HCT116 (cell line): ENCODE results near the gene TMEM198. TPM values are rescaled to one million over a fixed set of nuclear protein-coding genes. Genes with fewer than 3 reads are reported as not detected.

Experiments used
- ATAC-seq: fragments of 200-7000 bp; cut with Tn5 transposase; 2 replicates; pipeline ENCODE4 v1.9.1; 2020; ENCODE audit warnings: mild to moderate bottlenecking, moderate library complexity
- BruUV-seq: library from RNA; stranded (reverse); fragments of 400-500 nt; replicated peaks from 2 replicates; lab custom pipeline; 2021; lab: Mats Ljungman, UMichigan
- CTCF ChIA-PET: fragments of 300-600 bp; sonication (Branson Sonifier 250); formaldehyde crosslinking; loops from one replicate; lab custom pipeline; 2021; ENCODE audit warnings: antibody characterized with exemption; lab: Charles Lee
- POLR2A ChIA-PET: fragments of 300-600, 350-600 bp; sonication (Branson Sonifier 250); formaldehyde crosslinking; loops from one replicate; lab custom pipeline; 2021; ENCODE audit warnings: antibody characterized with exemption; lab: Charles Lee
- RAD21 ChIA-PET, 2 experiments: fragments of 300-600 bp; sonication (Branson Sonifier 250); formaldehyde crosslinking; loops; one replicate each; lab custom pipeline; 2023; ENCODE audit warnings: low total read pairs in 2 of 2; ENCODE audit not compliant: uncharacterized antibody in 2 of 2, unreplicated experiment in 2 of 2, low non-redundant PET in 1 of 2; lab: Charles Lee
- DNase-seq: peaks from one replicate; pipeline ENCODE4 v3.0.0-alpha.2; 2010; ENCODE audit warnings: low read depth, low spot score
- H2AFZ ChIP-seq: fragments of 200-600 bp; shearing (Covaris generic), sonication (generic); 2 replicates; pipeline ENCODE4 v1.6.1; 2017; ENCODE audit warnings: low read depth, mixed run types, mixed read lengths, antibody characterized with exemption, low read length; ENCODE audit not compliant: poor library complexity, severe bottlenecking
- H3K27ac ChIP-seq: 2 replicates; pipeline ENCODE4 v1.5.1; 2012; ENCODE audit warnings: low read depth, low read length
- H3K27me3 ChIP-seq: fragments of 200-600 bp; sonication (generic); 2 replicates; pipeline ENCODE4 v1.6.1; 2016; ENCODE audit warnings: mixed run types, low read length, mixed read lengths; ENCODE audit not compliant: insufficient read depth
- H3K36me3 ChIP-seq, 2 experiments: fragments of 200-500 bp in 1 of 2; fragments of 200-600 bp in 1 of 2; sonication (Bioruptor generic) in 1 of 2; sonication (generic) in 1 of 2; 2 replicates each; pipeline versions ENCODE4 v1.5.1 to v1.6.1; 2014 to 2016; ENCODE audit warnings: low read length in 2 of 2, inconsistent platforms in 1 of 2, mixed read lengths in 1 of 2, mixed run types in 1 of 2; ENCODE audit not compliant: insufficient read depth in 2 of 2, control insufficient read depth in 1 of 2
- H3K4me1 ChIP-seq, 2 experiments: fragments of 200-600 bp in 1 of 2; sonication (generic) in 1 of 2; 2 replicates each; pipeline versions ENCODE4 v1.5.1 to v1.6.1; 2012 to 2017; ENCODE audit warnings: low read length in 2 of 2, inconsistent platforms in 1 of 2, mild to moderate bottlenecking in 1 of 2, mixed read lengths in 1 of 2, mixed run types in 1 of 2, moderate library complexity in 1 of 2; ENCODE audit not compliant: insufficient read depth in 2 of 2, control insufficient read depth in 1 of 2
- H3K4me2 ChIP-seq: fragments of 200-600 bp; sonication (generic); 2 replicates; pipeline ENCODE4 v1.6.1; 2017; ENCODE audit warnings: mixed run types, low read length, mixed read lengths
- H3K4me3 ChIP-seq, 2 experiments: fragments of 200-600 bp in 1 of 2; sonication (generic) in 1 of 2; replicated peaks in 1 of 2; 2 replicates each; pipeline ENCODE4 v1.5.1; 2011 to 2016; ENCODE audit warnings: low read length in 2 of 2, control low read depth in 1 of 2, low read depth in 1 of 2, mild to moderate bottlenecking in 1 of 2, mixed read lengths in 1 of 2, mixed run types in 1 of 2
- H3K79me2 ChIP-seq: fragments of 200-600 bp; sonication (generic); 2 replicates; pipeline ENCODE4 v1.6.1; 2017; ENCODE audit warnings: mild to moderate bottlenecking, mixed run types, low read length, moderate library complexity, mixed read lengths; ENCODE audit not compliant: insufficient read depth
- H3K9ac ChIP-seq: fragments of 200-600 bp; sonication (generic); 2 replicates; pipeline ENCODE4 v1.6.1; 2016; ENCODE audit warnings: low read length, mixed read lengths
- H3K9me2 ChIP-seq: fragments of 200-600 bp; sonication (generic), shearing (Covaris generic); 2 replicates; pipeline ENCODE4 v1.6.1; 2017; ENCODE audit warnings: mixed run types, mild to moderate bottlenecking, moderate library complexity; ENCODE audit not compliant: insufficient read depth
- H3K9me3 ChIP-seq, 2 experiments: fragments of 200-500 bp in 1 of 2; fragments of 200-600 bp in 1 of 2; sonication (Bioruptor generic) in 1 of 2; sonication (generic) in 1 of 2; 2 replicates each; pipeline ENCODE4 v1.6.1; 2014 to 2017; ENCODE audit warnings: low read length in 2 of 2, mixed read lengths in 2 of 2, inconsistent platforms in 1 of 2, low read depth in 1 of 2, mild to moderate bottlenecking in 1 of 2, mixed run types in 1 of 2, moderate library complexity in 1 of 2; ENCODE audit not compliant: control insufficient read depth in 1 of 2, insufficient read depth in 1 of 2
- H4K20me1 ChIP-seq: fragments of 200-600 bp; sonication (generic), shearing (Covaris generic); 2 replicates; pipeline ENCODE4 v1.6.1; 2017; ENCODE audit warnings: mixed run types, mild to moderate bottlenecking, moderate library complexity; ENCODE audit not compliant: insufficient read depth
- EZH2 ChIP-seq: fragments of 200-600 bp; sonication (generic); IDR thresholded peaks from 2 replicates; pipeline ENCODE4 v1.6.1; 2017; ENCODE audit warnings: antibody characterized with exemption, mixed run types
- FOSL1 ChIP-seq: IDR thresholded peaks from 2 replicates; pipeline ENCODE4 v1.6.1; 2012; ENCODE audit warnings: low read depth
- JUND ChIP-seq: IDR thresholded peaks from 2 replicates; pipeline ENCODE4 v1.6.1; 2012
- POLR2A ChIP-seq: IDR thresholded peaks from 2 replicates; pipeline ENCODE4 v1.7.0; 2011; ENCODE audit warnings: borderline replicate concordance; ENCODE audit not compliant: insufficient read depth, insufficient read length; ENCODE audit errors: extremely low read depth
- RAD21 ChIP-seq: IDR thresholded peaks from 2 replicates; pipeline ENCODE4 v1.6.1; 2012; ENCODE audit warnings: low read depth, mild to moderate bottlenecking
- SIN3A ChIP-seq: IDR thresholded peaks from 2 replicates; pipeline ENCODE4 v1.6.1; 2012; ENCODE audit warnings: low read depth
- YY1 ChIP-seq: IDR thresholded peaks from 2 replicates; pipeline ENCODE4 v1.6.1; 2011; ENCODE audit warnings: low read length, low read depth, moderate library complexity, mild to moderate bottlenecking; ENCODE audit not compliant: insufficient replicate concordance; ENCODE audit errors: extremely low read depth
- ZNF274 ChIP-seq: fragments of 200-500 bp; sonication (Bioruptor generic); IDR thresholded peaks from 2 replicates; pipeline ENCODE4 v1.6.1; 2014; ENCODE audit warnings: mild to moderate bottlenecking, low read depth, low read length, inconsistent platforms
- intact Hi-C: fragments of 100-400 bp; cut with micrococcal nuclease; formaldehyde crosslinking; loops from 2 replicates; pipeline ENCODE4 v1.10.0; 2022
- total RNA-seq: library from RNA; stranded (reverse); gene quantifications from one replicate; pipeline ENCODE4 v1.2.1, GENCODE V29; 2021; ENCODE audit not compliant: unreplicated experiment
- TF ChIP-seq, protein P1 (sequence below): IDR thresholded peaks from 2 replicates; pipeline ENCODE4 v1.6.1; 2011; ENCODE audit warnings: mild to moderate bottlenecking, low read length, moderate library complexity; ENCODE audit not compliant: insufficient replicate concordance; ENCODE audit errors: extremely low read depth
- TF ChIP-seq, protein P2 (sequence below): IDR thresholded peaks from 2 replicates; pipeline ENCODE4 v1.6.1; 2012
- TF ChIP-seq, protein P3 (sequence below): IDR thresholded peaks from 2 replicates; pipeline ENCODE4 v1.6.1; 2012
- TF ChIP-seq, protein P4 (sequence below), 3 experiments: fragments of 200-600 bp in 1 of 3; sonication (generic) in 1 of 3; IDR thresholded peaks in 2 of 3; conservative IDR thresholded peaks in 1 of 3; 2 replicates each; pipeline ENCODE4 v1.5.1; 2012 to 2017; ENCODE audit warnings: low read depth in 2 of 3, low read length in 2 of 3, antibody characterized with exemption in 1 of 3, borderline replicate concordance in 1 of 3, control low read depth in 1 of 3, mild to moderate bottlenecking in 1 of 3, mixed read lengths in 1 of 3, mixed run types in 1 of 3, moderate library complexity in 1 of 3; ENCODE audit not compliant: insufficient read depth in 1 of 3

TMEM198 gene
- total RNA-seq, 1 experiment from 2014 or later, result 2.1 TPM

DNA sequence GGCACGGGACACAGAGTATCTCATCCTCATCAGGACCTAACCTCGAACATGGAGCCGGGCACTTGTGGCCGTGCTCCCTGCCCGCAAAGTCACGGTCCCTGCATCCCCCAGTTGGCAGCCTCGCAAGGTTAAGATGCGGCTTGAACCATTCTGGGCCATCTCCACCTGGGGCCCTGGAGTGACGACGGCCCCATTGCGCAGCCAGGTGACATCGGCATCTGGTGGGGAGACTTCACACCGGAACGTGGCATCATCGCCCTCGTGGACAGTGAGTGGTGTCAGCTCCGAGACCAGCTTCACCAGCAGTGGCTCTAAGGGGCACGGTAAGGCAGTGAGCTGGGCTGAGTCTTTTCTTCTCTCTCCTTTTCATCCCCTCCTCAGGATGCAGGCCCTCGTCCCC is 12.6 kb downstream of the TMEM198 start:
- Histone ChIP-seq H4K20me1 (no peaks in the 10 kb centered on the region), H3K9me2 (no peaks in the 10 kb centered on the region), H2AFZ (no peak overlapping the region), H3K9ac (no peak overlapping the region), H3K79me2 (peaks cover 3% of the 10 kb centered on the region; the same call in 1 of the 2 replicates), H3K36me3 (no peaks in the 10 kb centered on the region), H3K4me1 (peaks cover 0 to 13% of the 10 kb centered on the region in 2 experiments; a peak in 1 of 4 replicates), H3K4me2 (no peak overlapping the region), H3K27me3 (no peaks in the 10 kb centered on the region), H3K9me3 (no peaks in the 10 kb centered on the region), H3K4me3 (no peak overlapping the region), H3K27ac (no peak overlapping the region)
- BruUV-seq, result no TSS peak
- no peak for TF ChIP-seq JUND
- TF ChIP-seq, protein P1, sequence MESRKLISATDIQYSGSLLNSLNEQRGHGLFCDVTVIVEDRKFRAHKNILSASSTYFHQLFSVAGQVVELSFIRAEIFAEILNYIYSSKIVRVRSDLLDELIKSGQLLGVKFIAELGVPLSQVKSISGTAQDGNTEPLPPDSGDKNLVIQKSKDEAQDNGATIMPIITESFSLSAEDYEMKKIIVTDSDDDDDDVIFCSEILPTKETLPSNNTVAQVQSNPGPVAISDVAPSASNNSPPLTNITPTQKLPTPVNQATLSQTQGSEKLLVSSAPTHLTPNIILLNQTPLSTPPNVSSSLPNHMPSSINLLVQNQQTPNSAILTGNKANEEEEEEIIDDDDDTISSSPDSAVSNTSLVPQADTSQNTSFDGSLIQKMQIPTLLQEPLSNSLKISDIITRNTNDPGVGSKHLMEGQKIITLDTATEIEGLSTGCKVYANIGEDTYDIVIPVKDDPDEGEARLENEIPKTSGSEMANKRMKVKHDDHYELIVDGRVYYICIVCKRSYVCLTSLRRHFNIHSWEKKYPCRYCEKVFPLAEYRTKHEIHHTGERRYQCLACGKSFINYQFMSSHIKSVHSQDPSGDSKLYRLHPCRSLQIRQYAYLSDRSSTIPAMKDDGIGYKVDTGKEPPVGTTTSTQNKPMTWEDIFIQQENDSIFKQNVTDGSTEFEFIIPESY, result no peak
- TF ChIP-seq SIN3A, result no peak
- no peak for TF ChIP-seq YY1
- TF ChIP-seq RAD21, result no peak
- no peak for TF ChIP-seq FOSL1
- TF ChIP-seq EZH2, result no peak
- TF ChIP-seq, protein P2, sequence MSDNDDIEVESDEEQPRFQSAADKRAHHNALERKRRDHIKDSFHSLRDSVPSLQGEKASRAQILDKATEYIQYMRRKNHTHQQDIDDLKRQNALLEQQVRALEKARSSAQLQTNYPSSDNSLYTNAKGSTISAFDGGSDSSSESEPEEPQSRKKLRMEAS, result no peak
- TF ChIP-seq ZNF274, result no peak
- TF ChIP-seq, protein P3, sequence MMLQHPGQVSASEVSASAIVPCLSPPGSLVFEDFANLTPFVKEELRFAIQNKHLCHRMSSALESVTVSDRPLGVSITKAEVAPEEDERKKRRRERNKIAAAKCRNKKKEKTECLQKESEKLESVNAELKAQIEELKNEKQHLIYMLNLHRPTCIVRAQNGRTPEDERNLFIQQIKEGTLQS, result no peak
- TF ChIP-seq, protein P4, sequence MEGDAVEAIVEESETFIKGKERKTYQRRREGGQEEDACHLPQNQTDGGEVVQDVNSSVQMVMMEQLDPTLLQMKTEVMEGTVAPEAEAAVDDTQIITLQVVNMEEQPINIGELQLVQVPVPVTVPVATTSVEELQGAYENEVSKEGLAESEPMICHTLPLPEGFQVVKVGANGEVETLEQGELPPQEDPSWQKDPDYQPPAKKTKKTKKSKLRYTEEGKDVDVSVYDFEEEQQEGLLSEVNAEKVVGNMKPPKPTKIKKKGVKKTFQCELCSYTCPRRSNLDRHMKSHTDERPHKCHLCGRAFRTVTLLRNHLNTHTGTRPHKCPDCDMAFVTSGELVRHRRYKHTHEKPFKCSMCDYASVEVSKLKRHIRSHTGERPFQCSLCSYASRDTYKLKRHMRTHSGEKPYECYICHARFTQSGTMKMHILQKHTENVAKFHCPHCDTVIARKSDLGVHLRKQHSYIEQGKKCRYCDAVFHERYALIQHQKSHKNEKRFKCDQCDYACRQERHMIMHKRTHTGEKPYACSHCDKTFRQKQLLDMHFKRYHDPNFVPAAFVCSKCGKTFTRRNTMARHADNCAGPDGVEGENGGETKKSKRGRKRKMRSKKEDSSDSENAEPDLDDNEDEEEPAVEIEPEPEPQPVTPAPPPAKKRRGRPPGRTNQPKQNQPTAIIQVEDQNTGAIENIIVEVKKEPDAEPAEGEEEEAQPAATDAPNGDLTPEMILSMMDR (IDR thresholded peaks at IDR 0.05 in 2 of 3, conservative IDR thresholded peaks at IDR 0.05 in 1 of 3; ENCODE audit: borderline replicate concordance in 1 of 3, insufficient read depth in 1 of 3, low read depth in 2 of 3, low read length in 2 of 3), result no peak
- TF ChIP-seq POLR2A, result no peak
- no peak for DNase-seq
- CTCF ChIA-PET, result no interaction called here
- ATAC-seq, result no peak
- RAD21 ChIA-PET, result no interaction called here
- intact Hi-C loops, result no loop called here
- POLR2A ChIA-PET, result no interaction called here
